Naive thymus-derived CD8-positive, alpha-beta T cell (primary cell): ENCODE results near the gene CCL1. TPM values are rescaled to one million over a fixed set of nuclear protein-coding genes. Genes with fewer than 3 reads are reported as not detected.

Experiments
- ATAC-seq, 2 donors: fragments of 150-1000 bp; cut with Tn5 transposase in 1 of 2; sonication (Bioruptor Pico), chemical (Tn5 transposase) in 1 of 2; 1 replicate in 1 of 2; 2 replicates in 1 of 2; pipeline ENCODE4 v1.10.0; 2021; ENCODE audit warnings: mild to moderate bottlenecking in 2 of 2, moderate library complexity in 2 of 2
- POLR2A ChIA-PET: fragments of 350-600 bp; sonication (Branson Sonifier 250); formaldehyde crosslinking; loops from one replicate; lab custom pipeline; 2021; ENCODE audit warnings: antibody characterized with exemption; lab: Charles Lee
- DNase-seq, 10 donors: peaks; one replicate each; pipeline versions ENCODE4 v3.0.0 to v3.0.0-alpha.2; 2020 to 2022
- H3K27ac Mint-ChIP-seq, 10 donors: one replicate each; pipeline ENCODE4 v1.8.0; 2020 to 2022; ENCODE audit warnings: mild to moderate bottlenecking in 10 of 10, mixed read lengths in 10 of 10, moderate library complexity in 4 of 10, inconsistent platforms in 1 of 10
- H3K27me3 Mint-ChIP-seq, 5 donors: one replicate each; pipeline ENCODE4 v1.8.0; 2021 to 2022; ENCODE audit warnings: mixed read lengths in 5 of 5
- H3K36me3 Mint-ChIP-seq, 3 donors: one replicate each; pipeline ENCODE4 v1.8.0; 2020 to 2022; ENCODE audit warnings: mixed read lengths in 3 of 3, mild to moderate bottlenecking in 2 of 3, inconsistent platforms in 1 of 3
- H3K4me1 Mint-ChIP-seq, 4 donors: one replicate each; pipeline ENCODE4 v1.8.0; 2021 to 2022; ENCODE audit warnings: mixed read lengths in 4 of 4
- H3K4me3 Mint-ChIP-seq, 10 donors: one replicate each; pipeline ENCODE4 v1.8.0; 2020 to 2022; ENCODE audit warnings: mild to moderate bottlenecking in 10 of 10, mixed read lengths in 10 of 10, moderate library complexity in 6 of 10, inconsistent platforms in 1 of 10
- H3K9me3 Mint-ChIP-seq, 9 donors: one replicate each; pipeline ENCODE4 v1.8.0; 2020 to 2022; ENCODE audit warnings: mixed read lengths in 9 of 9, mild to moderate bottlenecking in 3 of 9, inconsistent platforms in 1 of 9, moderate library complexity in 1 of 9
- polyA plus RNA-seq, 3 donors: library from polyadenylated mRNA; unstranded; fragments of 300-500 nt; fragmentation: Illumina TruSeq; gene quantifications; one replicate each; pipeline ENCODE4 v1.2.3, GENCODE V29; 2021
- total RNA-seq, 8 experiments: library from RNA in 2 of 8; stranded (reverse) in 2 of 8; gene quantifications; one replicate each; pipeline ENCODE4 v1.2.3 and lab custom pipeline; 2021 to 2026

Gene CCL1, protein sequence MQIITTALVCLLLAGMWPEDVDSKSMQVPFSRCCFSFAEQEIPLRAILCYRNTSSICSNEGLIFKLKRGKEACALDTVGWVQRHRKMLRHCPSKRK
- total RNA-seq (not detected), polyA plus RNA-seq (not detected), total RNA-seq (lab: John Stamatoyannopoulos, UW) (0 to 0.08 (median 0) reads per million in 6 experiments)

DNA sequence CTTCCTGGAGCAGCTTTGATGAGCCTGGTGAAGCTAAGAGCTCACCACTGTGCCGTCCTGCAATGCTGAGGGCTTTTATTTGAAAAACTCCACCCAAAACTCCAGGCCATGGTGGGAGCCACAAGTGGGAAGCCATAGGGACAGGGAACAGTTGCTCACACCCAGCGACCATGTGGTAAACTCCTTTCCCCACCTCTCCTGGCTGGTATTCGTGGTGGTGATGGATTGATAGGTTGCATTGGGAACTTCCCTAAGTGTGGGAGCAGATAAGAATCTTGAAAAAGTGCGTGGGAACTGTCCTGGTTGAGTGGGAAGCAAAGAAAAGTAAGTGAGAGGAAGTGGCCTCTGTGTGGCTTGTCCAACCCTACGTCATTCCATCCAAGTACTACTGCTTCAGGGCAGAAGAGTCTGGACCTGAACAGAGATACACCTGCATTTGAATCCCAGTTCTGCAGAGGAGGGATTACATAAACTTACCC, at the start of gene CCL1:
Gene CCL1, minus strand, starts transcription at position 51 of the 479 bp plus-strand sequence. CDS start 72 bp downstream, outside the sequence.
- Mint-ChIP-seq H3K4me1 (peaks cover 6 to 25% (median 21%) of the 10 kb centered on the region in 4 donors), H3K36me3 (no peaks in the 10 kb centered on the region), H3K27ac (no peak within 1 kb of the TSS), H3K27me3 (peaks cover 0 to 10% (median 4%) of the 10 kb centered on the region in 5 donors), H3K9me3 (no peaks in the 10 kb centered on the region), H3K4me3 (no peak within 1 kb of the TSS)
- POLR2A ChIA-PET: no interaction called here
- ATAC-seq: no peak
- no peak for DNase-seq

DNA sequence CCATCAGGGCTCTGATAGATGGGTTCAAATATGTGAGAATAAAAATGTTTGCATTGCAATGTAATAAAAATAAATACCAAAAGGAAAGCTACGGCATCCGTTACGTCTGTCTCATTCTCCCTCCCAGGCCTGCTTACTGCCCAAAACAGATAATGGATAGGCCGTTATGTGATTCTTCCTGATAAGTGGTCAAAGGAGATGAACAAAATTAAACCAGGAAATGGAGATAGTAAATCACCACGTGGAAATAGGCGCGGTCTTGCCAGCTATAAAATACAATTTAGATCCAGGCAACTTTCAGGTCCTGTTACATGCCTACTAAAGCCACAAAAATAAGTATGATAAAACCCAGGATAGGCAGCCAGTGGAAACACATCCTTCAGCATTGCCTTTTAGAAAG, 49.5 kb upstream of the CCL1 start:
- Mint-ChIP-seq H3K36me3 (no peaks in the 10 kb centered on the region), H3K9me3 (no peaks in the 10 kb centered on the region), H3K27ac (no peak overlapping the region), H3K27me3 (peaks cover 12 to 46% (median 17%) of the 10 kb centered on the region in 5 donors), H3K4me1 (no peaks in the 10 kb centered on the region), H3K4me3 (no peak overlapping the region)
- ATAC-seq (no peak), DNase-seq (no peak)
- POLR2A ChIA-PET: no interaction called here

DNA sequence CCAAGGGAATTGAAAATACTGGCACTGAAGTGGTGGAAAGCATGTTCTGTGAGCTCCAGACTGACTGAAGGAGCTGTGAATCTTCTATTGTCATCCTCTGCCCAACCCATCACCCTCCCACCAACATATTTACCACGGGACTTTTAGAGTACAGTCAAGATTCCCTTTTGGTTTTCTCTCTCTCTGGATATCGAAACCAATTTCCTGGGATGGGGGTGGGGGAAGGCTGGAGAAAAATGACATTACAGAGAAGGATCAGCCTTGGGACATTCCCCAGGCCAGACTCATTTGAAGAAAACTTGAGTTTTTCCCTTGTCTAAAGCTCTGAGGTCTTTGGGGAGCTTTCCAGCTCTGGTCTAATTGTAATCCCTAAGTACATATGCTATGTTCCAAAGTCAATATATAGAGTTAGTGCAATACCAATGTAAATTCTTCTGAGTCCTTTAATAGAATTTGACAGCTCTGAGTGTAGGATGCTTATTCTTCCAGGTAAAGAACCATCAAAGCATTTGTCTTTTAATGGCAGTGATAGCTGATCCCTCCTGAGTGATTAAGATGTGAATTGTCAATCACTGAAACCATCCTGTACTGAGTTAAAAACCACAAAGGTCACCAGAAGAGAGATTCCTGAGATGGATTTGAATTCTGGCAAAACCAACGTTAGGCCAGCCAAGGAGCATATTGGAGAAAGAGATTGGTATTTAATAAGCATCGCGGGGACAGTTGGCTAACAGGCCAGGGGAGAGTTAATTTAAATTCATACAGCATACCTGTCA, 48.8 kb upstream of the CCL1 start:
- H3K27ac Mint-ChIP-seq: no peak overlapping the region
- DNase-seq (no peak), ATAC-seq (no peak)
- H3K36me3 Mint-ChIP-seq: no peaks in the 10 kb centered on the region
- H3K4me3 Mint-ChIP-seq: no peak overlapping the region
- POLR2A ChIA-PET: no interaction called here
- no peaks in the 10 kb centered on the region for H3K9me3 Mint-ChIP-seq
- peaks cover 13 to 50% (median 20%) of the 10 kb centered on the region in 5 donors for H3K27me3 Mint-ChIP-seq
- H3K4me1 Mint-ChIP-seq: no peaks in the 10 kb centered on the region

DNA sequence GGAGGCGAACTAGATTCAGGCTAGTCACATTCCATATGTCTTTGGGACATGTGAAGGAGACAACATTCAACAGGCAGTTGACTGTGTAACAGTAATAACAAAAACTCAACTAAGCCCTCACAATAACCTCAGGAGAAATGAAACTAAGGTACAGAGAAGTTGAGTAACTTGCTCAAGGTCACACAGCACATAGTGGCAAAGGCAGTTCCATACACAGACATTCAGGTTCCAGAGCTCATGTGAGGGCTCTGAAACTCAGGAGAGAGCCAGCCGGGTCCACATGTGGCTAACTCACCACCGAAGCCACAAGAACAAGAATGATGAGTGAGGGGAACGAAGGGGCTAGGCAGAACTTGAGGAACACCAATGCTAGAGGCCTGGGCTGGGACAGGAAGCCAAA, 46.3 kb upstream of the CCL1 start:
- Mint-ChIP-seq H3K36me3 (no peaks in the 10 kb centered on the region), H3K9me3 (no peaks in the 10 kb centered on the region), H3K4me3 (no peak overlapping the region), H3K27ac (no peak overlapping the region), H3K27me3 (peaks cover 13 to 46% (median 23%) of the 10 kb centered on the region in 5 donors), H3K4me1 (peaks cover 0 to 3% (median 0%) of the 10 kb centered on the region in 4 donors)
- POLR2A ChIA-PET: no interaction called here
- DNase-seq (no peak), ATAC-seq (no peak)

DNA sequence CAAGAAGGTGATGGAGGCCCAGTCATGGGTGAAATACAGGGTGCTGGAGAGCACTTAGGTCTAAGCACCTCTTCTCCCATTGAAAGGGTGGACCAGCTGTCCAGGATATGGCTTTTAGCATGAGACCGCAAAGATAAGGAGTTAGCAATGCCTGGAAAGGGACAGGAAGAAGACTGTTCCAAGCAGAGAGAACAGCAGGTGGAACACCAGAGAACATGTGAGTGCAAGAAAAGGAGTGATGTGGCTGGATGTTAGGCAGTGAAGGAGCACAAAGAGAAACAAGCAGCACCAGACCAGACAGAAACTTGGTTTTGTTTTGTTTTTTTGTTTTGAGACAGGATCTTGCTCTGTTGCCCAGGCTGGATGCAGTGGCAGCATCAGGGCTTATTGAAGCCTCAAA, 45.4 kb upstream of the CCL1 start:
- no peak for ATAC-seq
- POLR2A ChIA-PET: no interaction called here
- Mint-ChIP-seq H3K4me1 (peaks cover 0 to 3% (median 0%) of the 10 kb centered on the region in 4 donors), H3K9me3 (no peaks in the 10 kb centered on the region), H3K27me3 (peaks cover 12 to 39% (median 21%) of the 10 kb centered on the region in 5 donors), H3K36me3 (no peaks in the 10 kb centered on the region), H3K27ac (no peak overlapping the region), H3K4me3 (no peak overlapping the region)
- no peak for DNase-seq

DNA sequence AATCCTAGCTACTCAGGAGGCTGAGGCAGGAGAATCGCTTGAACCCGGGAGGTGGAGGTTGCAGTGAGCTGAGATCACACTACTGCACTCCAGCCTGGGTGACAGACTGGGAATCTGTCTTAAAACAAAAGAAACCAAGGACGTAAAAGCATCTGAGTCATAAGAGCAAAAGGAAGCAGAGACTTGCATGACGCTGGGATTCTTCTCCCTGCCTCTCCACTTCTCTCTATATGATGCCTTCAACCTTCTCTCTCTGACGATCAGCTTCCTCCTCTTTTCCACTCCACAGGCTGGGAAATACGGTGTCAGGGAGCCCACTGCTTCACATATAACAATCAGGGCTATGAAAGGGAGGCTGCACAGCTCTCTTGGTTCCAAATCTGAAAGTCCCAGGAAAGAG, 43.2 kb upstream of the CCL1 start:
- peaks cover 9 to 35% (median 19%) of the 10 kb centered on the region in 5 donors for H3K27me3 Mint-ChIP-seq
- H3K27ac Mint-ChIP-seq: no peak overlapping the region
- H3K4me1 Mint-ChIP-seq: peaks cover 0 to 3% (median 0%) of the 10 kb centered on the region in 4 donors
- no peaks in the 10 kb centered on the region for H3K9me3 Mint-ChIP-seq
- no peak for ATAC-seq
- no peak overlapping the region for H3K4me3 Mint-ChIP-seq
- no peaks in the 10 kb centered on the region for H3K36me3 Mint-ChIP-seq
- DNase-seq: no peak
- POLR2A ChIA-PET: no interaction called here

DNA sequence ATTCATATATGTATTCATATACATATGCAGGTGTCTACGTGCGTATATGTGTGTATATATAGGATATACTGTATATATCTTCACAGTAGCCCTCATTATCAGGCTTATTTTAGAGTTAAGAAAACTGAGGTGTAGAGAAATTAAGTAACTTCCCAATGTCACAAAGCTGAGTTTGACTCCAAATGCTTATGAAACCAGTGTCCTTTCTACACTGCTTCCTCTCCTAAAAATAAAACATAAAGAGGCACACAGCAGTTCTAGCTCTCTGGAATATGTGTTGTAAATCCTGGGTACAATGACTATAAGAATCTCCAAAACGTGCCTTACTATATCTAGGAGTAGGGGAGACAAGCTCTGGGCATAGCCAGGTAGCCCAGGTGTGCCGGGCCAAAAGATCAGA, 40.0 kb upstream of the CCL1 start:
- POLR2A ChIA-PET: no interaction called here
- no peaks in the 10 kb centered on the region for H3K9me3 Mint-ChIP-seq
- peaks cover 2 to 14% (median 11%) of the 10 kb centered on the region in 5 donors for H3K27me3 Mint-ChIP-seq
- no peak for ATAC-seq
- H3K4me1 Mint-ChIP-seq: peaks cover 0 to 23% (median 1%) of the 10 kb centered on the region in 4 donors
- no peak overlapping the region for H3K27ac Mint-ChIP-seq
- no peaks in the 10 kb centered on the region for H3K36me3 Mint-ChIP-seq
- no peak overlapping the region for H3K4me3 Mint-ChIP-seq
- DNase-seq: no peak

DNA sequence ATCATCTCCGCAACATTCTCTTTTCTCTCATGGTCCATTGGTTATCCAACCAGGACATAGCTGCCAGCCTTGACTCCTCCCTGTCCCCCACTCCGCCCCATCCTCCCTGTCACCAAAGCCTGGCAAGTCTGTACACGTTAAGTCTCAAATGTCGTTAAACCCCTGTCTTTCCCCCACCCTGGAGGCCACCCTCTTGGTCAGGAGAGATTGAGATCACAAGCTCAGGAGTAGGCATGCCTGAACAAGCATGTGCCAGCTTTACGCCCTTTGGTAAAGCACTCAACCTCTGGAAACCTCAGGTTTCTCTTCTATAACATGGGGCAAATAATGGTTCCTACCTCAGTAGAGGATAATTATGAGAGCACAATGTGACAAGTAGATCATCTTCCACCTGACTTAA, 38.1 kb upstream of the CCL1 start:
- Mint-ChIP-seq H3K9me3 (no peaks in the 10 kb centered on the region), H3K4me1 (peaks cover 0 to 24% (median 1%) of the 10 kb centered on the region in 4 donors), H3K27ac (no peak overlapping the region), H3K36me3 (no peaks in the 10 kb centered on the region), H3K27me3 (peaks cover 0 to 16% (median 4%) of the 10 kb centered on the region in 5 donors), H3K4me3 (no peak overlapping the region)
- ATAC-seq (no peak), DNase-seq (no peak)
- POLR2A ChIA-PET: no interaction called here

DNA sequence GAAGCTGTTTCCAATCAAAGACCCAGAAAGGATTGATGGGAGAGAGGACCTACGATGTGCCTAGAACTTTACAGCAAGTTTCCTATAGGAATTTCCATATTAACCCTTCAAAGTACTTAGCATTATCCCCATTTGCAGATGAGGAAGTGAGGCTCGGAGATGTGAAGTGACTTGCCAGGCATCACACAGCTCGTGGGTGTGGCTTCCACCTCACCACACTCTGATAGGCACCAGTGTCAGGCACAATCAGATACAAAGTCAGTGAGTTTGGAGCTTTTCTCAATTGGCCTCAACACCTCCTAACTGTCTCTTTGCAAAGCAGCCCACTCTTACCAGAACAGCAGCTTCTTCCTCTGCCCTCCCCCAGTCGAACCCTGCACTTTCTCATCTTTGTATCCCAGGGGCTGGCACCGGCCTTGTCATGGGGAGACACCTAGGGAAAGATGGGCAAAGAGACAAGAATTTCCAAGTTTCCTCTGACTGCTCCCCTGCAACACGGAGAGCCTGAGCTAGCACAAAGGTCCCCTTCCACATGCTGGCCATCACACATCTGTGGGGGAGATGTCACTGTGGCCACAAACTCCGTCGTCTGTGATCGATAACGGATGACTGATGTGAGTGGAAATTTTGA, 37.4 kb upstream of the CCL1 start:
- ATAC-seq: no peak
- peaks cover 0 to 24% (median 1%) of the 10 kb centered on the region in 4 donors for H3K4me1 Mint-ChIP-seq
- H3K27ac Mint-ChIP-seq: no peak overlapping the region
- POLR2A ChIA-PET: no interaction called here
- no peak for DNase-seq
- H3K36me3 Mint-ChIP-seq: no peaks in the 10 kb centered on the region
- no peak overlapping the region for H3K4me3 Mint-ChIP-seq
- peaks cover under 1 to 16% (median 4%) of the 10 kb centered on the region in 5 donors for H3K27me3 Mint-ChIP-seq
- no peaks in the 10 kb centered on the region for H3K9me3 Mint-ChIP-seq

DNA sequence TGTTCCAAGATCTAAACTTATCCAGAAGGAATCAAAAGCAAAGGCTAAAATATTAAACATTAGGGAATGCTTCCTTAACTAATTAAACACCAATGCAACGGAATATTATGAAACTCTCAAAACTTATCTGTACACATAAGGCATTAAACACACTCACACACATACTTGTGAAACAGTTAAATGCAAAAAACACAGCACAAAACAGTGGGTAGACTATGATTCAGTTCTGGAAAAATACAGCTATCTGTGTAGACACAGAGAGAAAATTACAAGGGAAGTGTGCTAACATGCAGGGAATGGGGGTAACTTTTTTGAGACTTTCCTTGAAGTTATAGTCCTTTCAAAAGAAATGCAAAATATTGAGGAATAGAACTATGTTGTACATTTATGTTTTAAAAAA, 36.7 kb upstream of the CCL1 start:
- no peaks in the 10 kb centered on the region for H3K9me3 Mint-ChIP-seq
- H3K27ac Mint-ChIP-seq: no peak overlapping the region
- ATAC-seq: no peak
- DNase-seq: no peak
- no peaks in the 10 kb centered on the region for H3K36me3 Mint-ChIP-seq
- peaks cover 0 to 24% (median under 1%) of the 10 kb centered on the region in 4 donors for H3K4me1 Mint-ChIP-seq
- no peak overlapping the region for H3K4me3 Mint-ChIP-seq
- POLR2A ChIA-PET: no interaction called here
- H3K27me3 Mint-ChIP-seq: peaks cover 3 to 22% (median 3%) of the 10 kb centered on the region in 5 donors

DNA sequence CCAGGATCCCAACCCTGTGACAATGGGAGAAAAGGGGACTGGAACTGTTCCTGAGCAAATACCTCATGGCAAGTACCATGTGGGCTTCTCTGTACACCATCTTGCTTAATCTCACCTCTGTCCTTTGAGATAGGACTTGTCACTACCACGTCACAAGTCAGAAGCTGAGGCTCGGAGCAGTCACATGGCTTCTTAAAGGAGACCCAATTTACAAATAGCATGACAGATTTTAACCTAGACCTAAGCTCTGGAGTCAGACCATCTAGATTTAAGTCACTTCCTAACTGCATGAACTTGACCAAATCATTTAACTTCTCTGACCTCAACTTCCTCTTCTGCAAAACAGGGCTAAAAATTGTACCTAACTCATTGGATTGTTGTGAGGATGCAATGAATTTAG, 36.0 kb upstream of the CCL1 start:
- POLR2A ChIA-PET: no interaction called here
- Mint-ChIP-seq H3K9me3 (no peaks in the 10 kb centered on the region), H3K27me3 (peaks cover 1 to 29% (median 3%) of the 10 kb centered on the region in 5 donors), H3K4me1 (peaks cover 0 to 24% (median 0%) of the 10 kb centered on the region in 4 donors), H3K27ac (no peak overlapping the region), H3K36me3 (no peaks in the 10 kb centered on the region), H3K4me3 (no peak overlapping the region)
- ATAC-seq (no peak), DNase-seq (no peak)

DNA sequence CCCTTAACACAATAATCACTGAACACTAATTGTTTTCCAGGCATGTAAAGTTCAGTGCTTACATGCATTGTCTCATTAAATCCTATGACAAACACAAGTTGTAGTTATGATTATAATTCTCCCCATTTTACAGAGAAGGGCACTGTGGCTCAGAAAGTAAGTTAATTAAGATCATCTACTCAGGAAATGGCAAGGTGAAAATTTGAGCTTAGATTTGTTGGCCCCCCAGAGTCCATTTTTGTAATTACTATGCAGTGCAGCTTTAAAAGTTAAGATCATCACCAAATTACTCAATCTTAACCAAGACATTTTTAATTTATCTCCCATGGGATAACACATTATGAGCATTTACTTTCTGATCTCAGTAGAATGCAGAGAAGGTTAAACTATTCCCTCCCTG, 34.2 kb upstream of the CCL1 start:
- DNase-seq (no peak), ATAC-seq (no peak)
- no peak overlapping the region for H3K4me3 Mint-ChIP-seq
- H3K4me1 Mint-ChIP-seq: peaks cover 0 to 24% (median 0%) of the 10 kb centered on the region in 4 donors
- no peaks in the 10 kb centered on the region for H3K9me3 Mint-ChIP-seq
- H3K27me3 Mint-ChIP-seq: peaks cover 3 to 34% (median 4%) of the 10 kb centered on the region in 5 donors
- POLR2A ChIA-PET: no interaction called here
- H3K36me3 Mint-ChIP-seq: no peaks in the 10 kb centered on the region
- H3K27ac Mint-ChIP-seq: no peak overlapping the region

DNA sequence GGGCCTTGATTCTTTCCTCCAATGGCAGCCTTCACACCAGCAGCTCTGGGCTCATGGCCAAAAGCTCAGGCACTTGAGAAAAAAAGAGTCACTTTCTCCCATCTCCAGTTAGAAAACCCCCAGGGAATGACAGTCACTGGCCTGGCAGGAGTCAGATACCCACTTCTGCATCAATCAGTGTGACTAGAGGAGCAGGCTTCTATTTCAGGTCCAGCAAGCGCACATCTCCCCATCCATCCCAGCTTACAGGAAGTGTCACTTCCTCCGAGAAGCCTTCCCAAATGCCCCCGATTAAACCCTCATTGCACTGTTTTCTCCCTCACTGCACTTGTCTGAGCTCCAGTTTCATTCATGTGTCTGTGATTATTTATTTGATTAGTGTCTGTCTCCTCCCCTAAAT, 30.4 kb upstream of the CCL1 start:
- DNase-seq (no peak), ATAC-seq (no peak)
- Mint-ChIP-seq H3K9me3 (no peaks in the 10 kb centered on the region), H3K4me3 (no peak overlapping the region), H3K27ac (no peak overlapping the region), H3K27me3 (peaks cover 3 to 33% (median 9%) of the 10 kb centered on the region in 5 donors), H3K36me3 (no peaks in the 10 kb centered on the region), H3K4me1 (peaks cover 0 to 7% (median 1%) of the 10 kb centered on the region in 4 donors)
- POLR2A ChIA-PET: no interaction called here
